GM18507 (cell line): ENCODE results near the gene RASGRF1.
"Not testable (repeated sequence)": the region's sequence is repeated elsewhere in the genome, so short reads cannot be mapped to it uniquely, and the experiment has no call there.

Source experiments
- DNase-seq: peaks from one replicate; pipeline ENCODE4 v3.0.0; 2011; ENCODE audit warnings: low read depth; ENCODE audit not compliant: insufficient read length; ENCODE audit errors: extremely low spot score
- FAIRE-seq: peaks from 2 replicates; lab custom pipeline; 2011; peaks lifted over from hg19 to GRCh38; lab: Jason Lieb, UNC

RASGRF1 gene

DNA sequence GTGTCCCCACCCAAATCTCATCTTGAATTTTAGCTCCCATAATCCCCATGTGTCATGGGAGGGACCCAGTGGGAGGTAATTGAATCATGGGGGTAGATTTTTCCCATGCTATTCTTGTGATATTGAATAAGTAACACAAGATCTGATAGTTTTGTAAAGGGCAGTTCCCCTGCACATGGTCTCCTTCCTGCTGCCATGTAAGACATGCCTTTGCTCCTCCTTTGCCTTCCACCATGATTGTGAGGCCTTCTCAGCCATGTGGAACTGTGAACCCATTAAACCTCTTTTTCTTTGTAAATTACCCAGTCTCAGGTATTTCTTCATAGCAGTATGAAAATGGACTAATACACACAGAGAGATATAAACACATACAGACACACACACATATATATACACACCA, 66.1 kb downstream of the RASGRF1 start:
- DNase-seq, FAIRE-seq: not testable (repeated sequence)

- no peak for FAIRE-seq
- no peak for DNase-seq
These were observed 66.7 kb downstream of the RASGRF1 start for GRCh38 chr15:79023918-79024317.

DNA sequence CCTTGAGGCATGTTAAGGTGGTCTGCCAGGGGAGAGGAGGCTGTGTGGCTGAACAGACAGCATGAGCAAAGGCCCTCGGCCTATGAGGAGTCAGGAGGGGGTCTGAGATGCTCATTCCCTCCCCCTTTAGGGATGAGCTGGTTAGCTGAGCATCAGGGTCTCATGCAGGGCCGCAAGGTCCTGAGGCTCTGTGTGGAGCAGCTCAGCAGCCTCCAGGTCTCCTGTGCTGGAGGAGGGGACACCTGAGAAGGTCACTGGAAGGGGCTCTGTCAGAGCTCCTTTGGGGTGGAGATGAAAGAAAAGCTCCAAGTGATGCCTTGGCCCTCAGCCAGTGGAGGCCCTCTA, 67.1 kb downstream of the RASGRF1 start:
- DNase-seq (no peak), FAIRE-seq (no peak)

- DNase-seq (no peak), FAIRE-seq (no peak)
These were observed 71.6 kb downstream of the RASGRF1 start for GRCh38 chr15:79018960-79019359.

- no peak for FAIRE-seq
- DNase-seq: no peak
These were observed 72.6 kb downstream of the RASGRF1 start for GRCh38 chr15:79017953-79018352.

GRCh38 chr15:79016527-79017170, 73.9 kb downstream of the RASGRF1 start:
- DNase-seq (no peak), FAIRE-seq (no peak)

GRCh38 chr15:79015416-79015815, 75.2 kb downstream of the RASGRF1 start:
- FAIRE-seq: peak; percentile 90
- DNase-seq: no peak

GRCh38 chr15:79010278-79010677, 80.3 kb downstream of the RASGRF1 start:
- DNase-seq (no peak), FAIRE-seq (no peak)

DNA sequence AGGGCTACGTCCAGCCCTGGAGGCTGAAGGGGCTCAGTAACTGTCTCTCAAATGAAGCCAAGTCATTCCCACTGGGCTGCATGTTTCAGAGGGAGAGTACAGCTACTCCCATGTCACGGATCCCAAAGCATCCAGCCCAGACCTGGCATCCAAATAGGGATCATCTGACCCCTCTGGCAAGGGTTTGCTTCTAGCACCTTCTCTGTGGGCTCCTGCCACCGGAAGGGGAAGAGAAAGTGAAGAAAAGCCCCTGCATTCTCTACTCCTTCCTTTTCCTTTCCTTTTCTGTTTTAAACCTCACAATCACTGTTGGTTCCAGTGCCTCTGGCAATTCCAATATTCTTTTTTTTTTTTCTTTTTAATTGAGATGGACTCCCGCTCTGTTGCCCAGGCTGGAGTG, 81.2 kb downstream of the RASGRF1 start:
- FAIRE-seq (no peak), DNase-seq (no peak)

DNA sequence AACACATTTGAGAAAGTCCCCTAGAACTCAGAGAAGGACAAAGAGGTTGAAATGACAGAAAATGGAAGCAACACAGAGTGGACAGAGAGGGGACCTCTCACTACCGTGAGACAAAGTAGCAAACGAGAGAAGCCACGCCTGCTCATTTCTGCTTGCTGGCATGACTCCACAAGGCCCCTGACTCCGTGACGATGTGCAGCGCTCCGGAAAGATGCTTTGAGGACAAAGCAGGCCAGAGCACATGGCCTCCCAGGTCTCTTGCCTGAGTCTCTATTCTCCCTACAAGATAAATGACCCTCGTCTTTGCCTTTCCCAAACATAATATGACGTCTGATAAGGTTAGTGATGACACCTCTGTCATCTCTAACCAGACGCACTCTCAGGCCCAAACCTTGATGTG, 81.9 kb downstream of the RASGRF1 start:
- FAIRE-seq: no peak
- no peak for DNase-seq

DNA sequence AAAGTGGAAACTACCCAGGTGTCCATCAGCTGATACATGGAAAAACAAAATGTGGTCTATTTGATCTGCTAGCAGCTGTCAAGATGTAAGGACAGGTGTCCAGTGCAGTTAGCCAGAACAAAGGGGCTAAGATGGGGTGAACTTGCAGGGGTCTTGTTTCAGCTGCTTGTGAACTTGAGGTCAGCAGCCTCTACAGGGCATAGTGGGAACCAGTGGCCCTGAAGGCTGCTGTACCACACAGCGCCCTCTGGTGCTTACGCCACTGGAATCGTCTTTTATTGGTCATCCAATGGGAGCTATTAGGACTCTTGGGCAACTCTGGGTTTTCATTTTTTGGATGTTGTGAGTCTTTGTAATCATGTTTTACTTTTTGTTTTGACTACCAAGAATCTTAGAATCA, 83.5 kb downstream of the RASGRF1 start:
- DNase-seq (no peak), FAIRE-seq (no peak)

DNA sequence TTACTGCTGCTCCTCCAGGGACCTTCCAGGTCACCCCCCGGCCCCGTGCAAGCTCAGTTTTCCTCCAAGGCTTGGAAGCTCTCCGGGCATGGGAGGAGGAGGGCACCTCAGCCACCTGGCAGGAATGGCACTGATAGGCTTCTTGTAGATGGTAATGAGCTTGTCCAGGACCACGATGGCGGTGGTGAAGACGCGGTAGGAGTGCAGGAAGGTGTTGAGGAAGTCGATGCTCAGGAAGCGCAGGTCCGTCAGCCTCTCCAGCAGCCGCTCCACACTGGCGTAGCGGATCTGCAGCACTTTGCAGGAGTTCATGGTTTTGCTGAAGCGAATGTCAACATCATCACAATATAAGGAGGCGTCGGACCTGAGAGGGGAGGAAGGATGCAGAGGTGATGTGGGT, 84.5 kb downstream of the RASGRF1 start:
- FAIRE-seq (no peak), DNase-seq (no peak)

- peak; percentile 49 for DNase-seq
- peak; percentile 93 for FAIRE-seq
These were observed 86.2 kb downstream of the RASGRF1 start for GRCh38 chr15:79004336-79004735.

GRCh38 chr15:79003896-79004295, 86.7 kb downstream of the RASGRF1 start:
- no peak for FAIRE-seq

DNA sequence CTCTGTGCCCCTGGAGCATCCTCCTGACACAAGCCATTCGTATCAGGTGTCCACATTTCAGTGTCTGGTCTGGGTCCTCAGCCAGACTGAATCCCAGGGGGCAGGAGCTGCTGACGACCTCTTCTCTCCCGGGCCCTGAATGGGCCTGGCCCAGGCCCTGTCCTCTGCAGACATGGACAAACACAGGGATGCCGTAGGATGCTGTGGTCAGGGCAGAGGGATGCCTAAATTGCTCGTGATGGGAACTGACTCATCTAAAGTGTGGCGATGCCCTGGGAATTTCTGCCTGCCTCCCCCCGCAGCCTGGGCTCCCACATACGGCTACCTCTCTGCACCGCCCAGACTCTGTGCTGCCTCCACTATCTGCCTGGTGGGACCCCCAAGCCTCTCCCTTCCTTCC, 87.3 kb downstream of the RASGRF1 start:
- DNase-seq (no peak), FAIRE-seq (no peak)

More at GRCh38 chr15:79003896-79004295, 86.7 kb downstream of the RASGRF1 start:
- no peak for DNase-seq

- DNase-seq (no peak), FAIRE-seq (no peak)
These were observed 88.0 kb downstream of the RASGRF1 start for GRCh38 chr15:79002581-79002980.

- FAIRE-seq (no peak), DNase-seq (no peak)
These were observed 90.9 kb downstream of the RASGRF1 start for GRCh38 chr15:78999636-79000035.

DNA sequence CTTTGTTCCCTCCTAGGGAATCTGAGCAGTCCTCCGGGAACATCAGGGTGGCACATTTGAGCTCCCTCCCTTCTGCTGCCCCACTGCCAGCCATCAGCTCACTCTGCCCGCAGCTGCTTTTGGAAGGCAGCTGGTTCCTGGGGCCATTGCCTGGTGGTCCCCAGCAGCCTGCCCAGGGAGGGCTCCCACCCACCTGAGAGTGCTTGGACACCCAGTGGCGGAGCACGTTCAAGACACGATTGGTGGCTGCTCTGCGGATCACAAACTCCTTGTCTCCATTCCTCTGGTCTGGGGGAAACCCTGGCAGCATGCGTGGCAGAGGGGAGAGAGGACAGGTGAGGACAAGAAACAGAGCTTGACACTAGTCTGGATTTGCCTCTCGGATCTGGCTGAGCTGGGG, 92.1 kb downstream of the RASGRF1 start:
- FAIRE-seq: no peak
- no peak for DNase-seq

GRCh38 chr15:78997981-78998499, 92.5 kb downstream of the RASGRF1 start:
- no peak for DNase-seq
- no peak for FAIRE-seq

DNA sequence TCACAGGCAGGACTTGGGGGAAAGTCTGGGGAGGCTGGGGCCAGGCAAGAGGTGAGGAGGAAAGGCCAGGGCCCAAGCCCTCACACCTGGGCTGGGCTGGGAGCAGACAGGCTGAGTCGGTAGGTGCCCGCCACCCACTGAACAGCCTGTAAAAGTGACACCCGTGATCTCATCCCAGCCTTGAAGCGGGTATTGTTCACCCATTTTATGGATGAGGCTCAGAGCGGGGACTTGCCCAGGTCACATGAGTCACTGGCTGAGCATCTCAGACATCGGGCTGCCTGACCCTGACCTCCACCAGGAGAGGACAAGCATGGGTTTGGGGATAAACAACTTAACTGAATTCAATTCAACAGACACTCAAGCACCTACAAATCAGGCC, 93.7 kb downstream of the RASGRF1 start:
- FAIRE-seq: no peak
- no peak for DNase-seq

- DNase-seq: no peak
- no peak for FAIRE-seq
These were observed 94.4 kb downstream of the RASGRF1 start for GRCh38 chr15:78995921-78996893.
